GM12874 (cell line): ENCODE results near the gene KLHL14.

Experiments used
- CTCF ChIP-seq: IDR thresholded peaks from 2 replicates; pipeline ENCODE4 v1.5.1; 2011; ENCODE audit warnings: low read depth, mild to moderate bottlenecking, control low read depth, low read length, moderate library complexity; ENCODE audit not compliant: insufficient read depth

KLHL14 gene

GRCh38 chr18:32769586-32770053, 3.2 kb downstream of the KLHL14 start:
- no peak for TF ChIP-seq CTCF

- TF ChIP-seq CTCF, result no peak
Measured at GRCh38 chr18:32769071-32769585, 3.7 kb downstream of the KLHL14 start.

- TF ChIP-seq CTCF, result no peak
Measured at GRCh38 chr18:32767400-32767799, 5.4 kb downstream of the KLHL14 start.

DNA sequence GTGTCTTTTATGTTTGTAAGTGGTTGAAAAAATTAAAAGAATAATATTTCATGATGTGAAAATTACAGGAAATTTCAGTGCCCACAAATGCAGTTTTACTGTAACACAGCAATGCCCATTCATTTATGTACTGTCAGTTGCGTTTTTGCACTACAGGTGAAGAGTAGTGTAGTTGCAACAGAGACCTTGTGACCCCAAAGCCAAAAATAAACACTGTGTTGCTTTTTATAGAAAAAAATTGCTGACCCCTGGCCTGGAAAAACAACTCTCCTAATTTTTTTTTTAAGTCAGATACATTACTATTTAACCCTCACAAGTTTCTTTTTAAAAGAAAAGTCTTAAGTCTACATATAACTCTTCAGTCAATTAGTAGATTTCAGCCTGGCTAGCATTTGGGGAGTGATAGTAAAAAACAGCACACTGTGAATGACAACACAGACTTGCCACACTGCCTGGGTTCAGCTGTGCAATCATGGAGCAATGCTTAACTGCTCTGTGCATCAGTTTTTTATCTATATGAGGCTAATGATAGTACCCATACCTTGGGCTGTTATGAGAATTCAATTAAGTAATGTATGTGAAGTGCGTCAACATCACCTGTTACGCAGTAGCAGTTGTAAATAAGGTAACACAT, 8.1 kb downstream of the KLHL14 start:
- TF ChIP-seq CTCF, result no peak

- TF ChIP-seq CTCF, result no peak
Measured at GRCh38 chr18:32763293-32763692, 9.5 kb downstream of the KLHL14 start.

DNA sequence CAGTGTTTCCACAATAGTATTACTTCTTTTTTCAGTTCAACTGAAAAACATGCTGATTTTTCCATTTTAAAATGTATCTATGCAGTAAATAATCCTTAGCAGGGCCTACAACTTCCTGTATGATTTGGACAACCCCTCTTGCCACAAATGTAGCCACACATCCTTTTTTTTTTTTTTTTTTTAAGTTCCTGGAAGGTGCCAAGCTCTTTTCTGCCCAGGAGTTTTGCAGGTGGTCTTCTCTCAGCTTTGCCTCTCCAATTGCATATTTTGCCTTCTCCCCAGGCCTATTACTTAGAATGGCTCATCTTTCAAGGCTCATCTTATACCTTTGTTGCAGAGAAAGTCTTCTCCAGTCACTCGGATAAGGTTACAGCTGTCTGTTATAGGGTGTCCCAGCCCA, 11.6 kb downstream of the KLHL14 start:
- TF ChIP-seq CTCF, result no peak

DNA sequence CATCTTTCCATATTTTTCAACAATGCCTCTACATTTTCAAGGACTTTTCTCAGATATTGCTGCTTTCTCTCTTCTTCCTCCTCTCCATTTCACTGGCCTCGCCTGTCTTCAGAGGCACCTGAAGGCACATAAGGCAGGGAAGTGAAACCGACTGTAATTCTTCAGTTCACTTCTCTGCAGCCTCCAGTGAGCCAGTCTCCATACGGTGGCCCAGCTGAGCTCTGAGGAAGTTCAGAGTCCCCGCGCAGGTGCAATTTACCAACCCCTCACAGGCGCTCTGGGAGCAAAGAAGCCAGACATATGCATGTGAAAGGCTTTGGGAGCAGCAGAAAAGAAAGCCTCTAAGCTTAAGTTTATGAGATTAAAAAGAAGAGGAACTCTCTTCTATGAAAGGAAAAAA, 12.4 kb downstream of the KLHL14 start:
- no peak for TF ChIP-seq CTCF
